HG03196 (cell line): ENCODE results near the gene RUNX2.
"Not testable (repeated sequence)": the region's sequence is repeated elsewhere in the genome, so short reads cannot be mapped to it uniquely, and the experiment has no call there.

Experiments
- ATAC-seq: cut with Tn5 transposase; IDR thresholded peaks from one replicate; pipeline ENCODE4 v1.9.1; 2021; ENCODE audit not compliant: unreplicated experiment

The RUNX2 gene

GRCh38 chr6:45450132-45450531, 122.0 kb downstream of the RUNX2 start:
- ATAC-seq, result no peak

GRCh38 chr6:45450831-45451230, 122.7 kb downstream of the RUNX2 start:
- ATAC-seq, result no peak

GRCh38 chr6:45454008-45454911, 126.1 kb downstream of the RUNX2 start:
- no peak for ATAC-seq

- ATAC-seq, result no peak
Measured at GRCh38 chr6:45455408-45455807, 127.3 kb downstream of the RUNX2 start.

GRCh38 chr6:45457141-45457540, 129.0 kb downstream of the RUNX2 start:
- ATAC-seq, result no peak

GRCh38 chr6:45458672-45459071, 130.5 kb downstream of the RUNX2 start:
- no peak for ATAC-seq

- no peak for ATAC-seq
Measured at GRCh38 chr6:45460166-45460565, 132.0 kb downstream of the RUNX2 start.

- ATAC-seq, result no peak
Measured at GRCh38 chr6:45461486-45461885, 133.4 kb downstream of the RUNX2 start.

GRCh38 chr6:45462190-45463134, 134.3 kb downstream of the RUNX2 start:
- no peak for ATAC-seq

- ATAC-seq, result no peak
Measured at GRCh38 chr6:45464685-45465084, 136.6 kb downstream of the RUNX2 start.

GRCh38 chr6:45466686-45467085, 138.6 kb downstream of the RUNX2 start:
- no peak for ATAC-seq

- not testable (repeated sequence) for ATAC-seq
Measured at GRCh38 chr6:45467417-45467816, 139.3 kb downstream of the RUNX2 start.

- no peak for ATAC-seq
Measured at GRCh38 chr6:45467853-45468252, 139.7 kb downstream of the RUNX2 start.

GRCh38 chr6:45469663-45470062, 141.5 kb downstream of the RUNX2 start:
- ATAC-seq, result no peak

GRCh38 chr6:45470131-45470738, 142.1 kb downstream of the RUNX2 start:
- ATAC-seq, result no peak

- ATAC-seq, result no peak
Measured at GRCh38 chr6:45472382-45472781, 144.3 kb downstream of the RUNX2 start.

- ATAC-seq, result no peak
Measured at GRCh38 chr6:45473121-45473993, 145.2 kb downstream of the RUNX2 start.

- ATAC-seq, result no peak
Measured at GRCh38 chr6:45474376-45474775, 146.2 kb downstream of the RUNX2 start.

GRCh38 chr6:45476341-45476740, 148.2 kb downstream of the RUNX2 start:
- no peak for ATAC-seq

- no peak for ATAC-seq
Measured at GRCh38 chr6:45477278-45477677, 149.1 kb downstream of the RUNX2 start.
